Measurements from ENCODE around the gene PRR12.

- TF ChIP-seq POLR2AphosphoS5 (IDR thresholded peaks at IDR 0.05; ENCODE audit: low read depth, low read length) (no peak), REST (IDR thresholded peaks at IDR 0.05; ENCODE audit: insufficient read depth in 1 of 2, low read depth in 2 of 2, low read length in 2 of 2) (no peak), TAF1 (IDR thresholded peaks at IDR 0.05; ENCODE audit: borderline replicate concordance, insufficient read depth, low read length) (no peak), SIN3A (IDR thresholded peaks at IDR 0.05; ENCODE audit: borderline replicate concordance, insufficient read depth, low read length) (no peak), FOXP2 (optimal IDR thresholded peaks at IDR 0.05; ENCODE audit: borderline replicate concordance, extremely low read depth, extremely low read length, insufficient read depth) (no peak)
These were observed 69.5 kb downstream of the PRR12 start for GRCh38 chr19:49660338-49660961.
